ENCODE measurements around the gene MYO9A.

MYO9A gene

GRCh38 chr15:71782422-71783165 lies 335.4 kb downstream of the MYO9A start:
- no peaks in the 10 kb centered on the region for H3K36me3 Mint-ChIP-seq (ENCODE audit: low read depth)
- H3K27me3 Mint-ChIP-seq (ENCODE audit: low read depth) = peaks cover 4% of the 10 kb centered on the region
- no peaks in the 10 kb centered on the region for H3K9me3 Mint-ChIP-seq
- no peak overlapping the region for H3K4me3 Mint-ChIP-seq
- TF ChIP-seq CTCF (IDR thresholded peaks at IDR 0.05; ENCODE audit: unreplicated experiment in 3 of 3) = no peak
- H3K4me1 Mint-ChIP-seq = peaks cover 29% of the 10 kb centered on the region
- no peak overlapping the region for H3K27ac Mint-ChIP-seq

GRCh38 chr15:71781965-71782265 lies 336.0 kb downstream of the MYO9A start:
- H3K36me3 Mint-ChIP-seq (ENCODE audit: low read depth) = no peaks in the 10 kb centered on the region
- TF ChIP-seq CTCF (IDR thresholded peaks at IDR 0.05; ENCODE audit: unreplicated experiment in 3 of 3) = no peak
- H3K4me1 Mint-ChIP-seq = peaks cover 29% of the 10 kb centered on the region

GRCh38 chr15:71781179-71781964 lies 336.6 kb downstream of the MYO9A start:
- H3K4me3 Mint-ChIP-seq = no peak overlapping the region
- H3K9me3 Mint-ChIP-seq = no peaks in the 10 kb centered on the region
- peaks cover 4% of the 10 kb centered on the region for H3K27me3 Mint-ChIP-seq (ENCODE audit: low read depth)
- H3K36me3 Mint-ChIP-seq (ENCODE audit: low read depth) = no peaks in the 10 kb centered on the region
- peaks cover 29% of the 10 kb centered on the region for H3K4me1 Mint-ChIP-seq
- TF ChIP-seq CTCF (IDR thresholded peaks at IDR 0.05; ENCODE audit: unreplicated experiment in 3 of 3) = no peak
- no peak overlapping the region for H3K27ac Mint-ChIP-seq

More at GRCh38 chr15:71781965-71782265, 336.0 kb downstream of the MYO9A start:
- Mint-ChIP-seq H3K9me3 (no peaks in the 10 kb centered on the region), H3K27ac (no peak overlapping the region), H3K27me3 (ENCODE audit: low read depth) (peaks cover 4% of the 10 kb centered on the region), H3K4me3 (no peak overlapping the region)

GRCh38 chr15:71780115-71780976 lies 337.6 kb downstream of the MYO9A start:
- peak; percentile 75 to 80 (median 75) for TF ChIP-seq CTCF (IDR thresholded peaks at IDR 0.05; ENCODE audit: unreplicated experiment in 3 of 3)
- Mint-ChIP-seq H3K4me3 (no peak overlapping the region), H3K36me3 (ENCODE audit: low read depth) (no peaks in the 10 kb centered on the region), H3K4me1 (peaks cover 29% of the 10 kb centered on the region), H3K27ac (peak overlapping the region; percentile 53 to 71 (median 70)), H3K27me3 (ENCODE audit: low read depth) (peaks cover 4% of the 10 kb centered on the region), H3K9me3 (no peaks in the 10 kb centered on the region)

- no peak overlapping the region for H3K4me3 Mint-ChIP-seq
- H3K27me3 Mint-ChIP-seq (ENCODE audit: low read depth) = peaks cover 4% of the 10 kb centered on the region
- H3K9me3 Mint-ChIP-seq = no peaks in the 10 kb centered on the region
- H3K4me1 Mint-ChIP-seq = peaks cover 29% of the 10 kb centered on the region
- H3K27ac Mint-ChIP-seq = peak overlapping the region in 1 of 3 experiments; percentile 23
- no peaks in the 10 kb centered on the region for H3K36me3 Mint-ChIP-seq (ENCODE audit: low read depth)
- no peak for TF ChIP-seq CTCF (IDR thresholded peaks at IDR 0.05; ENCODE audit: unreplicated experiment in 3 of 3)
Measured at GRCh38 chr15:71779073-71779797, 338.7 kb downstream of the MYO9A start.

Measured in nephron (organoid).